ENCODE data around the gene FRMPD1.

GRCh38 chr9:37622462-37622861 is 28.3 kb upstream of the FRMPD1 start:
- TF ChIP-seq POLR2A (IDR thresholded peaks at IDR 0.05; ENCODE audit: low read depth, low read length) (no peak), POLR2AphosphoS5 (IDR thresholded peaks at IDR 0.05; ENCODE audit: low read depth, low read length) (no peak), TAF1 (IDR thresholded peaks at IDR 0.05; ENCODE audit: borderline replicate concordance, low read depth, low read length) (no peak)

Data from GM12892 (cell line).